Measurements from ENCODE around the gene GPR151. TPM values are rescaled to one million over a fixed set of nuclear protein-coding genes. Genes with fewer than 3 reads are reported as not detected.

Gene GPR151
- total and polyA plus RNA-seq, 2 of the 8 experiments (the other 6 are each of a cell fraction or from before 2014, with no cell fraction given), result 0.03 TPM; not detected in 1

DNA sequence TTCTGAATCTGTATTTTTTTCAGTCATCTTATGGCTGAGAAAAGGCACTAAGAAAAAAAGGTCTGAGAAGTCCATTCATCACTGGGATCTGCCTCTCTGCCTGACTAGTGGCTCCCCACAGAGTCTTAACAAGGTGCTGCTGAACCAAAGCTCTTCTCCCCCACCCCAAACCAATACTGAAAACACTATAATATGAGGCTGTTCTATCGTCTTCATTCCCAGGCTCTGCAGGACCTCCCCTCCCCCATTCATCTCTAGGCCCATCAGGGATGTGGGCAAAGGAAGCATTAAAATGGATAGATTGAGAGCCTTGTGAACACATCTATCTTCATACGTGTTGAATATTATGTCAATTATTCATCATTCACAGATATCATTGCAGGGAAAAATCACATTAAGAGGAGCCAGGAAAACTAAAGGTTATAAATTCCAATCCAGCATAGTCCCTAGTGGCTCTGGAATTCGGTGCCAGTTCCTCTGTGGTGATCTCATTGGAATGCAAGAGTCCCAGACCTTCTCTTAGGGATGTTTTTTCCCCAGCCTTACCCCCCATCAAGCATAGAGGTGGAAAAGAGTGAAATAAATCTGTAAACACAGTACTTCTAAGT, 44.3 kb upstream of the GPR151 start (continued):
- TF ChIP-seq, protein P1, sequence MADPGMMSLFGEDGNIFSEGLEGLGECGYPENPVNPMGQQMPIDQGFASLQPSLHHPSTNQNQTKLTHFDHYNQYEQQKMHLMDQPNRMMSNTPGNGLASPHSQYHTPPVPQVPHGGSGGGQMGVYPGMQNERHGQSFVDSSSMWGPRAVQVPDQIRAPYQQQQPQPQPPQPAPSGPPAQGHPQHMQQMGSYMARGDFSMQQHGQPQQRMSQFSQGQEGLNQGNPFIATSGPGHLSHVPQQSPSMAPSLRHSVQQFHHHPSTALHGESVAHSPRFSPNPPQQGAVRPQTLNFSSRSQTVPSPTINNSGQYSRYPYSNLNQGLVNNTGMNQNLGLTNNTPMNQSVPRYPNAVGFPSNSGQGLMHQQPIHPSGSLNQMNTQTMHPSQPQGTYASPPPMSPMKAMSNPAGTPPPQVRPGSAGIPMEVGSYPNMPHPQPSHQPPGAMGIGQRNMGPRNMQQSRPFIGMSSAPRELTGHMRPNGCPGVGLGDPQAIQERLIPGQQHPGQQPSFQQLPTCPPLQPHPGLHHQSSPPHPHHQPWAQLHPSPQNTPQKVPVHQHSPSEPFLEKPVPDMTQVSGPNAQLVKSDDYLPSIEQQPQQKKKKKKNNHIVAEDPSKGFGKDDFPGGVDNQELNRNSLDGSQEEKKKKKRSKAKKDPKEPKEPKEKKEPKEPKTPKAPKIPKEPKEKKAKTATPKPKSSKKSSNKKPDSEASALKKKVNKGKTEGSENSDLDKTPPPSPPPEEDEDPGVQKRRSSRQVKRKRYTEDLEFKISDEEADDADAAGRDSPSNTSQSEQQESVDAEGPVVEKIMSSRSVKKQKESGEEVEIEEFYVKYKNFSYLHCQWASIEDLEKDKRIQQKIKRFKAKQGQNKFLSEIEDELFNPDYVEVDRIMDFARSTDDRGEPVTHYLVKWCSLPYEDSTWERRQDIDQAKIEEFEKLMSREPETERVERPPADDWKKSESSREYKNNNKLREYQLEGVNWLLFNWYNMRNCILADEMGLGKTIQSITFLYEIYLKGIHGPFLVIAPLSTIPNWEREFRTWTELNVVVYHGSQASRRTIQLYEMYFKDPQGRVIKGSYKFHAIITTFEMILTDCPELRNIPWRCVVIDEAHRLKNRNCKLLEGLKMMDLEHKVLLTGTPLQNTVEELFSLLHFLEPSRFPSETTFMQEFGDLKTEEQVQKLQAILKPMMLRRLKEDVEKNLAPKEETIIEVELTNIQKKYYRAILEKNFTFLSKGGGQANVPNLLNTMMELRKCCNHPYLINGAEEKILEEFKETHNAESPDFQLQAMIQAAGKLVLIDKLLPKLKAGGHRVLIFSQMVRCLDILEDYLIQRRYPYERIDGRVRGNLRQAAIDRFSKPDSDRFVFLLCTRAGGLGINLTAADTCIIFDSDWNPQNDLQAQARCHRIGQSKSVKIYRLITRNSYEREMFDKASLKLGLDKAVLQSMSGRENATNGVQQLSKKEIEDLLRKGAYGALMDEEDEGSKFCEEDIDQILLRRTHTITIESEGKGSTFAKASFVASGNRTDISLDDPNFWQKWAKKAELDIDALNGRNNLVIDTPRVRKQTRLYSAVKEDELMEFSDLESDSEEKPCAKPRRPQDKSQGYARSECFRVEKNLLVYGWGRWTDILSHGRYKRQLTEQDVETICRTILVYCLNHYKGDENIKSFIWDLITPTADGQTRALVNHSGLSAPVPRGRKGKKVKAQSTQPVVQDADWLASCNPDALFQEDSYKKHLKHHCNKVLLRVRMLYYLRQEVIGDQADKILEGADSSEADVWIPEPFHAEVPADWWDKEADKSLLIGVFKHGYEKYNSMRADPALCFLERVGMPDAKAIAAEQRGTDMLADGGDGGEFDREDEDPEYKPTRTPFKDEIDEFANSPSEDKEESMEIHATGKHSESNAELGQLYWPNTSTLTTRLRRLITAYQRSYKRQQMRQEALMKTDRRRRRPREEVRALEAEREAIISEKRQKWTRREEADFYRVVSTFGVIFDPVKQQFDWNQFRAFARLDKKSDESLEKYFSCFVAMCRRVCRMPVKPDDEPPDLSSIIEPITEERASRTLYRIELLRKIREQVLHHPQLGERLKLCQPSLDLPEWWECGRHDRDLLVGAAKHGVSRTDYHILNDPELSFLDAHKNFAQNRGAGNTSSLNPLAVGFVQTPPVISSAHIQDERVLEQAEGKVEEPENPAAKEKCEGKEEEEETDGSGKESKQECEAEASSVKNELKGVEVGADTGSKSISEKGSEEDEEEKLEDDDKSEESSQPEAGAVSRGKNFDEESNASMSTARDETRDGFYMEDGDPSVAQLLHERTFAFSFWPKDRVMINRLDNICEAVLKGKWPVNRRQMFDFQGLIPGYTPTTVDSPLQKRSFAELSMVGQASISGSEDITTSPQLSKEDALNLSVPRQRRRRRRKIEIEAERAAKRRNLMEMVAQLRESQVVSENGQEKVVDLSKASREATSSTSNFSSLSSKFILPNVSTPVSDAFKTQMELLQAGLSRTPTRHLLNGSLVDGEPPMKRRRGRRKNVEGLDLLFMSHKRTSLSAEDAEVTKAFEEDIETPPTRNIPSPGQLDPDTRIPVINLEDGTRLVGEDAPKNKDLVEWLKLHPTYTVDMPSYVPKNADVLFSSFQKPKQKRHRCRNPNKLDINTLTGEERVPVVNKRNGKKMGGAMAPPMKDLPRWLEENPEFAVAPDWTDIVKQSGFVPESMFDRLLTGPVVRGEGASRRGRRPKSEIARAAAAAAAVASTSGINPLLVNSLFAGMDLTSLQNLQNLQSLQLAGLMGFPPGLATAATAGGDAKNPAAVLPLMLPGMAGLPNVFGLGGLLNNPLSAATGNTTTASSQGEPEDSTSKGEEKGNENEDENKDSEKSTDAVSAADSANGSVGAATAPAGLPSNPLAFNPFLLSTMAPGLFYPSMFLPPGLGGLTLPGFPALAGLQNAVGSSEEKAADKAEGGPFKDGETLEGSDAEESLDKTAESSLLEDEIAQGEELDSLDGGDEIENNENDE (IDR thresholded peaks at IDR 0.05; ENCODE audit: insufficient replicate concordance, low read length), result no peak
- TF ChIP-seq SP2 (IDR thresholded peaks at IDR 0.05; ENCODE audit: low read length) (no peak), POLR2AphosphoS5 (IDR thresholded peaks at IDR 0.05; ENCODE audit: low read depth, low read length) (no peak), SUZ12 (IDR thresholded peaks at IDR 0.05; ENCODE audit: low read length) (no peak), BRCA1 (IDR thresholded peaks at IDR 0.05; ENCODE audit: low read depth, low read length) (no peak), ASH2L (IDR thresholded peaks at IDR 0.05; ENCODE audit: low read length) (peak; percentile 29), NRF1 (IDR thresholded peaks at IDR 0.05; ENCODE audit: low read depth, low read length) (no peak), TCF12 (IDR thresholded peaks at IDR 0.05; ENCODE audit: low read depth, low read length) (no peak)
- TF ChIP-seq, protein P2, sequence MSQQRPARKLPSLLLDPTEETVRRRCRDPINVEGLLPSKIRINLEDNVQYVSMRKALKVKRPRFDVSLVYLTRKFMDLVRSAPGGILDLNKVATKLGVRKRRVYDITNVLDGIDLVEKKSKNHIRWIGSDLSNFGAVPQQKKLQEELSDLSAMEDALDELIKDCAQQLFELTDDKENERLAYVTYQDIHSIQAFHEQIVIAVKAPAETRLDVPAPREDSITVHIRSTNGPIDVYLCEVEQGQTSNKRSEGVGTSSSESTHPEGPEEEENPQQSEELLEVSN (IDR thresholded peaks at IDR 0.05), result no peak
